ENCODE results near the gene FRMD4B. TPM values are rescaled to one million over a fixed set of nuclear protein-coding genes. Genes with fewer than 3 reads are reported as not detected.

FRMD4B gene
- total and polyA plus RNA-seq, 2 donors from 2014 or later, result 11.8 to 50.5 TPM

GRCh38 chr3:69368129-69368741 is 17.7 kb downstream of the FRMD4B start:
- H3K9me3 ChIP-seq (ENCODE audit: control insufficient read depth in 2 of 3, insufficient read depth in 1 of 3, low read length in 3 of 3), result no peaks in the 10 kb centered on the region
- no peak for TF ChIP-seq CTCF (IDR thresholded peaks at IDR 0.05; ENCODE audit: borderline replicate concordance, extremely low read depth, insufficient read depth)
- no peak for DNase-seq
- no peak overlapping the region for H3K4me3 ChIP-seq (ENCODE audit: low read length in 3 of 3)
- no peak for FAIRE-seq
- no peak overlapping the region for H3K27ac ChIP-seq (ENCODE audit: low read depth in 2 of 2, low read length in 2 of 2)
- peaks cover 0 to 3% (median 0%) of the 10 kb centered on the region in 3 donors for H3K4me1 ChIP-seq (ENCODE audit: control insufficient read depth in 2 of 3, insufficient read depth in 2 of 3, low read depth in 1 of 3, low read length in 3 of 3)
- intact Hi-C loops (cut with DNase I), result no loop called here
- H3K36me3 ChIP-seq (ENCODE audit: control insufficient read depth in 2 of 3, insufficient read depth in 3 of 3, low read length in 3 of 3), result peaks cover 0 to 2% (median 0%) of the 10 kb centered on the region in 3 donors
- H3K27me3 ChIP-seq (ENCODE audit: control insufficient read depth, insufficient read depth, low read length), result no peaks in the 10 kb centered on the region
- H3K9ac ChIP-seq (ENCODE audit: low read length in 3 of 3), result no peak overlapping the region

- intact Hi-C loops (cut with DNase I), result no loop called here
- no peak for FAIRE-seq
- H3K4me1 ChIP-seq (ENCODE audit: control insufficient read depth in 2 of 3, insufficient read depth in 2 of 3, low read depth in 1 of 3, low read length in 3 of 3), result peaks cover 0 to 3% (median 0%) of the 10 kb centered on the region in 3 donors
Measured at GRCh38 chr3:69367586-69367985, 18.3 kb downstream of the FRMD4B start.

GRCh38 chr3:69364354-69364753 is 21.5 kb downstream of the FRMD4B start:
- FAIRE-seq, result no peak
- no peaks in the 10 kb centered on the region for H3K27me3 ChIP-seq (ENCODE audit: control insufficient read depth, insufficient read depth, low read length)
- H3K9ac ChIP-seq (ENCODE audit: low read length in 3 of 3), result no peak overlapping the region
- peak overlapping the region; percentile 38 to 51 for H3K27ac ChIP-seq (ENCODE audit: low read depth in 2 of 2, low read length in 2 of 2)
- H3K36me3 ChIP-seq (ENCODE audit: control insufficient read depth in 2 of 3, insufficient read depth in 3 of 3, low read length in 3 of 3), result no peaks in the 10 kb centered on the region
- DNase-seq, result no peak
- intact Hi-C loops (cut with DNase I), result no loop called here
- TF ChIP-seq CTCF (IDR thresholded peaks at IDR 0.05; ENCODE audit: borderline replicate concordance, extremely low read depth, insufficient read depth), result no peak
- H3K9me3 ChIP-seq (ENCODE audit: control insufficient read depth in 2 of 3, insufficient read depth in 1 of 3, low read length in 3 of 3), result no peaks in the 10 kb centered on the region
- H3K4me3 ChIP-seq (ENCODE audit: low read length in 3 of 3), result no peak overlapping the region
- H3K4me1 ChIP-seq (ENCODE audit: control insufficient read depth in 2 of 3, insufficient read depth in 2 of 3, low read depth in 1 of 3, low read length in 3 of 3), result peaks cover 0 to 7% (median 3%) of the 10 kb centered on the region in 3 donors

More at GRCh38 chr3:69367586-69367985, 18.3 kb downstream of the FRMD4B start:
- H3K9me3 ChIP-seq (ENCODE audit: control insufficient read depth in 2 of 3, insufficient read depth in 1 of 3, low read length in 3 of 3), result no peaks in the 10 kb centered on the region
- no peak for TF ChIP-seq CTCF (IDR thresholded peaks at IDR 0.05; ENCODE audit: borderline replicate concordance, extremely low read depth, insufficient read depth)
- H3K36me3 ChIP-seq (ENCODE audit: control insufficient read depth in 2 of 3, insufficient read depth in 3 of 3, low read length in 3 of 3), result peaks cover 0 to 2% (median 0%) of the 10 kb centered on the region in 3 donors
- no peak for DNase-seq
- no peaks in the 10 kb centered on the region for H3K27me3 ChIP-seq (ENCODE audit: control insufficient read depth, insufficient read depth, low read length)
- no peak overlapping the region for H3K27ac ChIP-seq (ENCODE audit: low read depth in 2 of 2, low read length in 2 of 2)
- no peak overlapping the region for H3K4me3 ChIP-seq (ENCODE audit: low read length in 3 of 3)
- no peak overlapping the region for H3K9ac ChIP-seq (ENCODE audit: low read length in 3 of 3)
